CD4-positive, alpha-beta T cell treated with Interleukin-2 at 100 ng/mL for 4 hours (primary cell): ENCODE results near the gene LRRC23.
"Not testable (repeated sequence)": the region's sequence is repeated elsewhere in the genome, so short reads cannot be mapped to it uniquely, and the experiment has no call there.

Experiments used
- DNase-seq: peaks from one replicate; pipeline ENCODE4 v3.0.0-alpha.2; 2020; ENCODE audit warnings: low spot score

The LRRC23 gene

DNA sequence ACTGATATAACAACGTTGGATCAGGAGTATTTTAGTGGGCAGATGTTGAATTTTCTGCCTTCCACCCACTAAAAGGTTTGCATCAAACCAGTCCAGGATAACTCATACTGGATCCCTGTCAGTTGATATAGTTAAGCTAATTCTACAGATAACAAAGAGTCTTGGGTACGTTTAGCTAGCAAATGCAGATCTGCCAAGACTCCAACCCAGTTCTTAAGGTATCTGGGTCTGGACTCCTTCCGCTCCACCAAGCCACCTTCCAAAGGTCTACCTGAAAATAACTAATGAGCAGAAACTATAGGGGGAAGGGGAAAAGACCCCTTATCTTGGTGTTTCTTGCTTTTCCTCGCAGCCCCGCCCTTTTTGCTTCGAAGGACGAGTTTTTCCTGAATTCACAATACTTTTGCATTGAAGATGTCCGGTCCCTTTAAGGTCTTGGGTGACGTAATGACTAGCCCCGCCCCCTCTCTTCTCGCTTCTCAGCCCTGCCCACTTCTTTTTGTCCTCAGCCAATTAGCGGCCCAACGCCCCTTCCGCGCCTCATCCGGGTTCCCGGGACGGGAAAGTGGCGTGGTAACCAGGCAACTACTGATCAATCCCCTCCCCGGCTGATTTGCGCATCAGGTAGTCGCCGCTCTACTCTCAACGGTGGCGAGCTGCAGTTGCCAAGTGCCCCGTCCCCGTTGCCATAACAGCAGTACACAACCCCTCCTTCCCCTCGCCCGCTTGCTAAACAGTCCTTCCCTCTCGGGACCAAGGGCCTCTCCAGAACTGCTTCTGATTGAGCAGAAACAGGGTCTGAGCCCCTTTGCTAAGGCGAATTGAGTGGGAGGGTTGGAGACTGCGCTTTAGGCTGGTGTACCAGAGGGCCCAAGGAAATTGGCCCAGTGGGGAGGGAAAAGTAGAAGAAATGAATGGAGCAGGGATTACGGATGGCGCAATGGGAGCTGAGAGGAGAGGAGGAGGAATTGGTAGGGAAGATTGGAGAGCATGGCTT lies at the start of gene LRRC23:
Gene LRRC23, plus strand, starts transcription at position 543 of the 997 bp plus-strand sequence. CDS start 812 bp downstream, outside the sequence.
- peak; percentile 99 for DNase-seq

DNA sequence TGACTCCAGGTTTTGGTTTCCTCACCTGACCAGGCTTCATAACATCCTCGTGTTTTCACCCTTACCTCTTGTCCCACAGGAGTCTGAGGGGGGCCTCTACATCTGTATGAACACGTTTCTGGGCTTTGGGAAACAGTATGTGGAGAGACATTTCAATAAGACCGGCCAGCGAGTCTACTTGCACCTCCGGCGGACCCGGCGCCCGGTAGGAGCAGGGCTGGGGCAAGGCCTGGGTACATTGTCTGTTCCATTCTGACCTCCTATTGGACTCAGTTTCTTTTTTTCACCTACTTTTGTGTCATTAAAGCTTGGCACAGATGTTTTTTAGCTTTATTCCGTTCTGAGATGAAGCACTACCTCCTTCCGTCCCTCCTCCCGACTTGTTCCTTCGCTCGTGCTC lies 49.3 kb upstream of the LRRC23 start:
- no peak for DNase-seq

- no peak for DNase-seq
Observed at GRCh38 chr12:6858799-6859198, 45.8 kb upstream of the LRRC23 start.

DNA sequence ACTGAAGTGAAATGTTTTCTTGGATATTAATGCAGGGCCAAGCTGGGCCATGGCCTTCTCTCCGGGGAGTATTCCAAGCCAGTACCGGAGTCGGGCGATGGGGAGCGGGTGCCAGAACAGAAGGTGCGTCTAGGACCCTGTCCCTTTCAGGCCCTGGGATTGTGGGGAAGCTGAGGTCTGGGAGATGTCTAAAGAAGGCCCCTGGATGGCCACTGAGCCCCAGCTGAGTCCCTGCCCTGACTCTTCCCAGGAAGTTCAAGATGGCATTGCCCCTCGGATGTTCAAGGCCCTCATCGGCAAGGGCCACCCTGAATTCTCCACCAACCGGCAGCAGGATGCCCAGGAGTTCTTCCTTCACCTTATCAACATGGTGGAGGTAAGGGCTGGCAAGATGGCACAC lies 44.5 kb upstream of the LRRC23 start:
- no peak for DNase-seq

- no peak for DNase-seq
Observed at GRCh38 chr12:6860942-6861341, 43.7 kb upstream of the LRRC23 start.

GRCh38 chr12:6861391-6861790 lies 43.2 kb upstream of the LRRC23 start:
- no peak for DNase-seq

GRCh38 chr12:6863033-6863432 lies 41.6 kb upstream of the LRRC23 start:
- no peak for DNase-seq

DNA sequence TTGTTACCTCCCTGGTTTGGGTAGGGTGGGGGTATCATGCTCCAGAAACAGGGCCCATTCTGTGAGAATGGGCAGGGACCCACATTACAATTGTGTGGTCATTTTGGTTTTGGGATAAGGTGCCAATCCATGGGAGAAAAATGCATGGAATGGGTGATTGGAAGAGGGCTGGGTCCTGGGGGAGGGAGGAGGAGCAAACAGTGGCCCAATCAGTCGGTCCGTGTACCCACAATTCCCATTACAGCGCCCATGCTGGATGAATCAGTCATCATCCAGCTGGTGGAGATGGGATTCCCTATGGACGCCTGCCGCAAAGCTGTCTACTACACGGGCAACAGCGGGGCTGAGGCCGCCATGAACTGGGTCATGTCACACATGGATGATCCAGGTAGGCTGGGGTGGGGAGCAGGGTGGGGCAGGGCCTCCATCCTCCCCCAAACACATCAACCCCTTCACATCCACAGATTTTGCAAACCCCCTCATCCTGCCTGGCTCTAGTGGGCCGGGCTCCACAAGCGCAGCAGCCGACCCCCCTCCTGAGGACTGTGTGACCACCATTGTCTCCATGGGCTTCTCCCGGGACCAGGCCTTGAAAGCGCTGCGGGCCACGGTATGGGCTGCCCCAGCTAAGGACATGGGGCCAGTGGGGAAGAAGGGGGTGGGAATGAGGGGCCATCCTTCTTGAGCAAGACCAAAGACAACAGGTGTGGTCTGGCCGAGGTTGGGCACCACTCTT lies 40.9 kb upstream of the LRRC23 start:
- DNase-seq: no peak

DNA sequence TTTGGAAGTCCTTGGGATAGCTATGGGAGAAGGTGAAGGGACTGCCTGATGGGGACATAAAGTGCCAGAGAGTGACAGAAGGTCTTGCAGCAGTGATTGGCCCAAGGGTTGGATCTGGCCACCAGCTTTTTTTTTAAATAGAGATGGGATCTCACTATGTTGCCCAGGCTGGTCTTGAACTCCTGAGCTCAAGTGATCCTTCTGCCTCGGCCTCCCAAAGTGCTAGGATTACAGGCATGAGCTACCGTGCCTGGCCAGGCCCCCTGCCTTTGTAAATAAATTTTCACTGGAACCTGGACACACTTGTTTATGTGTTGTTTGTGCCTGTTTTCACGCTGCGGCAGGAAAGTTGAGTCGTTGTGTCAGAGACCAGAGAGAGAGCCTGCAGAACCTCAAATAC lies 39.3 kb upstream of the LRRC23 start:
- not testable (repeated sequence) for DNase-seq

GRCh38 chr12:6866163-6866919 lies 38.3 kb upstream of the LRRC23 start:
- no peak for DNase-seq

- DNase-seq: no peak
Observed at GRCh38 chr12:6866920-6867412, 37.7 kb upstream of the LRRC23 start.

- DNase-seq: peak; percentile 84
Observed at GRCh38 chr12:6867413-6868210, 37.0 kb upstream of the LRRC23 start, which contains the start of gene TPI1. TSS of gene TPI1 (plus strand) at chr12:6867531. CDS start at chr12:6867567, 36 bp downstream.

- DNase-seq: peak; percentile 13
Observed at GRCh38 chr12:6868211-6869048, 36.2 kb upstream of the LRRC23 start.

DNA sequence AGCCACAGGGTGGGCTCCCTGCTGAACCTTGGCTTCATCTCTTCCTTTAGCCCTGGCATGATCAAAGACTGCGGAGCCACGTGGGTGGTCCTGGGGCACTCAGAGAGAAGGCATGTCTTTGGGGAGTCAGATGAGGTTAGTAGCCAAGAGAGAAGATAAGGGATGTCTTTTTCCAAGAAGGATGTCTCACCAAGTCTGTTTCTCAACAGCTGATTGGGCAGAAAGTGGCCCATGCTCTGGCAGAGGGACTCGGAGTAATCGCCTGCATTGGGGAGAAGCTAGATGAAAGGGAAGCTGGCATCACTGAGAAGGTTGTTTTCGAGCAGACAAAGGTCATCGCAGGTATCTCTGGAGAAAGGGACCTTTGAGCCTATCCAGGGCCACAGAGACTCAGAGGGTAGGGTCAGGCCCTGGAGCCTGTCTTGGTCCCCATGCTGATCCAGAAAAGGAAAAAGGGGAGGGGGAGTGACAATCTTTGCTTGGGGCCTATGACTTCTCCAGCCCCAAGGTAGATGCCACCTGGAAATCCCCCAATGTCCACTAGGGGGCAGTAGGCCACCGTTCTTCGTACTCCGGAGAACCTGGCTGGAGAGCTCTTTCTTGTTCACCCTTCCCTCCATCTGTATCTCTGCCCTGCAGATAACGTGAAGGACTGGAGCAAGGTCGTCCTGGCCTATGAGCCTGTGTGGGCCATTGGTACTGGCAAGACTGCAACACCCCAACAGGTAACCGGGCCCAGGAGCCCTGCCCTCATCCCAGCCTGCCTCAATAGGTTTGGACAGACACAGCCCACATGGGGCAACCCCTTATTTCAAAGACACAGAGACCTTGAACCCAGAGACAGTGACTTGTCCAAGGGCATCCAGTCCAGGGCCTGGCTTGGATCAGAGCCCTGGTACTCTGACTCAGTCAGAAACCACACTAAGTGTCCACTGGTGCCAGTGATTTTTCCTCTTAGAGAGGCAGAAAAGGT lies 35.3 kb upstream of the LRRC23 start:
- DNase-seq: peak; percentile 90

GRCh38 chr12:6870304-6870703 lies 34.3 kb upstream of the LRRC23 start:
- not testable (repeated sequence) for DNase-seq

- DNase-seq: peak; percentile 36
Observed at GRCh38 chr12:6871052-6871957, 33.3 kb upstream of the LRRC23 start.
